Stimulated activated CD4-positive, alpha-beta T cell treated with anti-CD3 and anti-CD28 coated beads, Interleukin-2, amount 100 ng/mL, for 48 hours (primary cell): ENCODE data around the gene NETO2.
"Not testable (repeated sequence)": the region's sequence is repeated elsewhere in the genome, so short reads cannot be mapped to it uniquely, and the experiment has no call there.

Experiments
- DNase-seq, 2 donors: peaks; one replicate each; pipeline ENCODE4 v3.0.0-alpha.2; 2020

Gene NETO2

DNA sequence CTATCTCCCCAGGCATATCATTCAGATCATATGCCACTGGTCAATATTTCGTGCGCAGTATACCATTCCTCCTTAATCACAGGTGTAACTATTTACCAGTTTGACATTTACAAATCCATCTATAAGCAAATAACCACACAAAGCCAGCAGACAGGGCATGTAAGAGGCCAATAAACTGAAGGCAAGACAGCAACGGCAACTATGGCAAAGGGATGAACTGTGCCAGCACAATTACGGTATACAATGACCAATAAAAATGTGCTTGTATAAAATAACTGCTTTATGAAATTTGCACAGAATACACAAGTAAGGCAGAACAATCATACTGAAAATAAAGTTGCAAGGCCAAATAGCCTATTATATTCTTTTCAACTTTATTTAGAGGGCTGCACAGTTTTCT lies 9.2 kb downstream of the NETO2 start:
- no peak for DNase-seq

DNA sequence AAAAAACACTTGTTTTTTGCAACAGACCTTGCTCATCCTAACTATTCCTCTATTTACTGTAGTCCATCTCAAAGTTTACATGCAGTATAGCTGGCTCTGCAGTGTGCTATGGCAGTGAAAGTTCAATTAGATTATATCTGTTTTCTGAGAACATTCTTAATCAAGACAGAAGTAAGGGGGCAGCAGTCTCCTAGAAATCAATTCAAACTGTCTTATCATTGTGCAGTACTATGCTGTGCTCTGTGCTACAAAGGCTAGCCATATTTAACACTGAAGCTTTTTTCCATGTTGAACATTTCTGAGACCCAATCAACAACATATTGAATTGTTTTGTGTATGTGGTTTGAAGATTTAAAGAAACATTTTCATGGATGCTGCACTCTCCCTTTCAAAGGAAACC lies 11.4 kb downstream of the NETO2 start:
- no peak for DNase-seq

DNA sequence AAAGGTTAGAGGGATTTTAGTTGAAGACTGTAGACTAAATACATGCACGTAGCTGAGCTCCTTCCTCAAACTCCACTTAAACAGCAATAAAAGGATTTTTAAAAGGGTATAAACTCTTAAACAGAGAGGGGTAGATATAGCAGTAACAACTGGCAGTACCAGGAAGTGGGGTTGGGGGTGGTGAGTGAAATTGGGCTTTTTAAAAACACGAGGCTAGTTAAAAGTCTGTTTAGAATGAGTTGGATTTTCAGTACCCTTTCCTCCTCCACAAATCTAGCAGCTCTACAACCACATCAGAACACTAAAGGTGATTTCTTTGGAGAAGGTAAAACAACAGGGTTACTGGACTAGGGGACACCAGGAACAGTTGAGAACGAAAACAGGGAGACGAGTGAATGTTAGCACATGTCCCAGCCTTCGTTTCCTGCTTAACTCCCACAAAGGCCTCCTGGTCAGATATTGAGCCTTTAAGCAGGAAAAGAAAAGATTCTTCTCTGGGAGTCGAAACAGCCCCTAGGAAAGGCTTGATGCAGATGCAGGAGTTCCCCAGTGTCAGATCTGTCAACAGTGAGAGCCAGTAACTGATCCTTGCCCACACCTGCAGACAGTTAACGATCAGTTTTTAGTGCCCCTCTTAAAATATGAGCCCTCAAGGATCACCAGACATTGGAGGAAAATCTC lies 13.8 kb downstream of the NETO2 start:
- DNase-seq = no peak

DNA sequence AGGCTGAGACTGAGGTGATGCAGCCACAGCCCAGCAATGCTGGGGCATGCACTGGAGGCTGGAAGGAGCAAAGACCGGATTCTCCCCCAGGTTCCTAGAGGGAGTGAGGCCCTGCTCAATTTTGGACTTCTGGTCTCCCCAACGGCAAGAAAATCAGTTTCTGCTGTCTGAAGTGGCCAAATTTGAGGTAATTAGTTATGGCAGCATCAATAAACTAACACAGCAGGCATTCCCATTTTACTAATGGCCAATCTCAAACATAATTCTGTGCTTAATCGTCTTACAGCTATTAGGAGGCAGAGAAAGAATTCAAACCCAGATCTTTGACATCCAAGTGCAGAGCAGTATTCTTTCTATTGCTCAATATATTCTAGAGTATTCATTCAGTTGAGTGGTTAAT lies 16.2 kb downstream of the NETO2 start:
- no peak for DNase-seq

DNA sequence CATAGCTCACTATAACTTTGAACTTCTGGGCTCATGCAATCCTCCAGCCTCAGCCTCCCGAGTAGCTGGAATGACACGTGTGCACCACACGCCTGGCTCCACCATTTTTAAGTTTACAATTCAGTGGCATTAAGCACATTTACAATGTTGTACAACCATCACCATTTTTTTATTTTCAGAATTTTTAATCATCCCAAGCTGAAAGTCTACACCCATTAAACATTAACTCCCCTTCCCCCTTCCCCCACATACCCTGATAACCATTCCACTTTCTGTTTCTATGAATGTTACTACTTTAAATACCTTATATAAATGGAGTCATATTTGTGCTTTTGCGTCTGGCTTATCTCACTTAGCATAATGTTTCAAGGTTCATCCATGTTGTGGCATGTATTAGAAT lies 18.0 kb downstream of the NETO2 start:
- DNase-seq = no peak

DNA sequence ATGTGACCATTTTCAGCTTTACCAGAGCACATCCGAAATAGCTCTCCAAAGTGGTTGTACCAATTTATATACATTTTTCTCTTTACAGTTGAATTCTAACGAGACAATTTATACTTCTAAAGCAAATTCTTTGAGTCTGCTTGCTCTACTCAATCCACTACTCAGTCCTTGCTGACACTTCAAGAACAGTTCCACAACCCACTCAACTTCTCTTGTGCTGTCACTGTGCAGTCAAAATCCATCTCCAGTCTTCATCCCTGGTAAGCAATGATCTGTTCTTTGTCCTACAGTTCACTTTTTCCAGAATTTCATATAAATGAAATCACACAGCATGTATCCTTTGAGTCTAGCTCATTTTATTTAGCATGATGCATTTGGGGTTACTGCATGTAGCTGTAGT lies 30.6 kb downstream of the NETO2 start:
- no peak for DNase-seq

DNA sequence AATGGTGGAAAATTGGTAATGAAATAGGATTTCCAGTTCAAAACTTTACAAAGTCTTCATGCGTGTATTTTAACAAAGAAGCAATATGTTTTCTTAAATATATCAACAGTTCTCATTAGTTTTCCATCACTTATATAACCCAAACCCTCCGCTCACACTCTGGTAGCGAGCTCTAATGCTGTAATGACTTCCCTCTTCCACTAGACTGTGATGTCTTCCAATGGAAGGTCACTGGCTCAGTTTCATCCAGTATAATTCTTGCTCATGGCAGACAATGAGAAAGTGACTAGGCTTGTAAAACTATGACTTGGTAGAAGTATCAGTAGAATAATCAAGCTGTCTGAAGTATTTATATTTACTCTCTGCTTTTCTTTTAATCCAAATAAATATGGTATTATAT lies 32.8 kb downstream of the NETO2 start:
- DNase-seq = no peak

DNA sequence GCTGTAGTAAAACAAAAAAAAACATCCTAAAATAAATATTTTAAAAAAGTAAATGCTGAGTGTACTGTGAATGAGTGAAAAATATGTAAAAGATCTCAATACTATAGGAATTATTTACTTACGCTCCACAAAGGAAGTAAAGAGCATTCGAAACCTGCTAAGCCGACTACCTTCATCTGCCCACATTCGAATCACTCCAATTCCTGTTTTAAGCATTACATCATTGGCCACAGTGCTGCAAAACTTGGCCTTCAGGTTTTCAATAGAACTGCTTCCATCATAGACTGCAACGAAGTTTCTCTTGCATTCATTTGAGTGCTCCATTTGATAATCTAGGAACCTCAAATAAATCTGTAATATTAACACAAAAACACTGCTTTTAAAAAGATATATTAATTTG lies 34.4 kb downstream of the NETO2 start:
- DNase-seq = no peak

DNA sequence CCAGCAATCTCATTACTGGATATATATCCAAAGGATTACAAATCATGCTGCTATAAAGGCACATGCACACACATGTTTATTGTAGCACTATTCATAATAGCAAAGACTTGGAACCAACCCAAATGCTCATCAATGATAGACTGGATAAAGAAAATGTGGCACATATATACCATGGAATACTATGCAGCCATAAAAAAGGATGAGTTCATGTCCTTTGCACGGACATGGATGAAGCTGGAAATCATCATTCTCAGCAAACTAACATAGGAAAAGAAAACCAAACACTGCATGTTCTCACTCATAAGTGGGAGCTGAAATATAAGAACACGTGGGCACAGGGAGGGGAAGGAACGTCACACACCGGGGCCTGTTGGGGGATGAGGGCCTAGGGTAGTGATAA lies 40.8 kb downstream of the NETO2 start:
- not testable (repeated sequence) for DNase-seq

DNA sequence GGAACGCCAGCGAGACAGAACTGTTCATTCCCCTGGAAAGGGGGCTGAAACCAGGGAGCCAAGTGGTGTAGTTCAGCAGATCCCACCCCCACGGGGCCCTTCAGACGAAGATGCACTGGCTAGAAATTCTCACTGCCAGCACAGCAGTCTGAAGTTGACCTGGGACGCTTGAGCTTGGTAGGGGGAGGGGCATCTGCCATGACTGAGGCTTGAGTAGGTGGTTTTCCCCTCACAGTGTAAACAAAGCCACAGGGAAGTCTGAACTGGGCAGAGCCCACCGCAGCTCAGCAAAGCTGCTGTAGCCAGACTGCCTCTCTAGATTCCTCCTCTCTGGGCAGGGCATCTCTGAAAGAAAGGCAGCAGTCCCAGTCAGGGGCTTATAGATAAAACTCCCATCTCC lies 46.6 kb downstream of the NETO2 start:
- DNase-seq = not testable (repeated sequence)

DNA sequence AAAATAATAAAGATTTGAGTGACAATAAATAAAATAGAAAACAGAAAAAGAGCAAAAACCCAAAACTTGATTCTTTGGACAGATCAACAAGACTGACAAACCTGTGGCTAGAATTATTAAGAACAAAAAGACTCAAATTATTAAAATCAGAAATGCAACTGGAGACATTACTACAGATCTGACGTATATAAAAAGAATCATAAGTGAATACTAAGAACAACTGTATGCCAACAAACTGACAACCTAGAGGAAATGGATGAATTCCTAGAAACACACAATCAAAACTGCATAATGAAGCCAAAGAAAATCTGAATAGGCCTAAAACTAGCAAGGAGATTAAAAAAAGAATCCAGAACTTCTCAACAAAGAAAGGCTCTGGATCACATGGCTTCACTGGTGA lies 47.4 kb downstream of the NETO2 start:
- no peak for DNase-seq

DNA sequence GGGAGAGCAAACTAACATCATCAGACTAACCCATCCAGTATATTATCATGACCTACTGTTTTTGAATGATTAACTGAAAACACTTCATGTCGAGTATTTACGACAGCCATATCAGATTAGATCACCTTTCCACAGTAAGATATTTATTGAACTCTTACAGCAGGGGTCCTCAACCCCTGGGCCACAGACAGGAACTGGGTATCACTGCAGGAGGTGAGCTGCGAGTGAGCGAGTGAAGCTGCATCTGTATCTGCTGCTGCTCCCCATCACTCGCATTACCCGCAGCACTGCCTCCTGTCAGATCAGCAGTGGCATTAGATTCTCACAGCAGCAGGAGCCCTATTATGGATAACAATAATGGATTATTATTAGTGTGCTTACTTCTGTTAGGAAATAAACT lies 59.5 kb downstream of the NETO2 start:
- DNase-seq = no peak

DNA sequence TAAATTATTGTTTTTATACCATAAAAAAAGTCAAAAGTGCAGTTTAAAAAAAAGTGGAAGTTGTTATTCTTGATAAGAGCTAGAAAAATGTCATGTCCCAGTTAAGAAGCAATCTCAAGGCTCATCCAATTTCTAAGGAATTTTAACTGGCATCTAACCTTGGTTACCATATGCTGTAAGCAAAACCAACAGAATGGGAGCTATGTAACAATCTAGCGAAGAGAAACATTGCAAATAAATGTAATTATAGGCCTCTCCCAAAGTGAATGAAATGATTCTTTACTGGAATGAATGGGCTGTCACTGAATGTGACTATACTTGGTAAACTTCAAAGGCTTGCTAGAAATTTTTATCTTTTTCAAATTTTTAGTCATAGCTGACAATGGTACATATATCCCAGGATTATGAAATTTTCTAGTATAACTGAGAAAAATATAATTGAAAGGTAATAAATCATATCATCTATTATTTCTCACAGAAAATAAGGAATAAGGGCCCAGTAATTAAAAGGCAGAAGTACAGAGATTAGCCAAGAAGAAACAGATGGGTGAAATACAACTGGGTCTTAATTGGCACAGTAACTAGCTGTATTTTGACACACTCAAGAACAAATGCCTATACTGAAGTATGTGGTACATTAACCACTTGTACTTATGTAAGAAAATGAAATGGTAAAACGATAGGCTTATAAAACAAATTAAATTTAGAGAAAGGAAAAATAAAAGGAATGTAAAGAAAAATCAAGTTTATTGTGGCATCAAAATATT lies 61.5 kb downstream of the NETO2 start:
- no peak for DNase-seq

DNA sequence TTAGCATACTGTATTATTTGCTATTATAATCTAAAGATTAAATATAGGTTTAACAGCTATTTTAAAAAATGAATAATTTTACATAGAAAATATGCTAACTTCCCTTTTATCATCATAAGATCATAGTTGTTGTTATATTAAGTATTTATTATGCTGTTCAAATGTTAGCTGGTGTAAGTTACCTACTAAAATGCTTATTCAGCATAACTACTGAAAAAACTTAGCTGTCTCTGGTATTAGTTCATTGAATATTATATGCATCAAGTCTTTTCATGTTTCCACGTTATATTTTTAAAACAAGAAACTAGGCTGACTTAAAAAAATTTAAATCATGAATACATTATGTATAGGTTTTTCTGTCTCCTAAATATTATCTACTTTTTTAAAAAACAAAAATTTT lies 62.6 kb downstream of the NETO2 start:
- DNase-seq = no peak

DNA sequence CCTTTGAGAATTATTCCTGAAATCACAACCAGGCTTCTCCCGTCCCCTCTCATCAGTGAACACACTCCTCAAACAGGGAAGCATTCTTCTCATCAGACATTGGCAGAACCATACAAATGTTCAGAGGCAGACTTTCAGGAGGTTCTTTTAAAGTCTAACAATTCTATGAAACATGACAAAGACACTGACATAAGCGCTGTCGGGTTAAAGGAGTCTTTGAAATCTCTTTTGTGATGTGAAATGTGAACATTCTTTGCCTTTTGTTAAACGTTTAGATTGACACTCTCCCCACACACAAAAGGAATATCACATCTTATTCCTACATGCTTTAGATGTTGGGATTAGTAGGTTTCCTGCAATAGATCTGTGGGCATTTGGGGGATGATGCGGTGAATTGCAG lies 63.9 kb downstream of the NETO2 start:
- DNase-seq = no peak

DNA sequence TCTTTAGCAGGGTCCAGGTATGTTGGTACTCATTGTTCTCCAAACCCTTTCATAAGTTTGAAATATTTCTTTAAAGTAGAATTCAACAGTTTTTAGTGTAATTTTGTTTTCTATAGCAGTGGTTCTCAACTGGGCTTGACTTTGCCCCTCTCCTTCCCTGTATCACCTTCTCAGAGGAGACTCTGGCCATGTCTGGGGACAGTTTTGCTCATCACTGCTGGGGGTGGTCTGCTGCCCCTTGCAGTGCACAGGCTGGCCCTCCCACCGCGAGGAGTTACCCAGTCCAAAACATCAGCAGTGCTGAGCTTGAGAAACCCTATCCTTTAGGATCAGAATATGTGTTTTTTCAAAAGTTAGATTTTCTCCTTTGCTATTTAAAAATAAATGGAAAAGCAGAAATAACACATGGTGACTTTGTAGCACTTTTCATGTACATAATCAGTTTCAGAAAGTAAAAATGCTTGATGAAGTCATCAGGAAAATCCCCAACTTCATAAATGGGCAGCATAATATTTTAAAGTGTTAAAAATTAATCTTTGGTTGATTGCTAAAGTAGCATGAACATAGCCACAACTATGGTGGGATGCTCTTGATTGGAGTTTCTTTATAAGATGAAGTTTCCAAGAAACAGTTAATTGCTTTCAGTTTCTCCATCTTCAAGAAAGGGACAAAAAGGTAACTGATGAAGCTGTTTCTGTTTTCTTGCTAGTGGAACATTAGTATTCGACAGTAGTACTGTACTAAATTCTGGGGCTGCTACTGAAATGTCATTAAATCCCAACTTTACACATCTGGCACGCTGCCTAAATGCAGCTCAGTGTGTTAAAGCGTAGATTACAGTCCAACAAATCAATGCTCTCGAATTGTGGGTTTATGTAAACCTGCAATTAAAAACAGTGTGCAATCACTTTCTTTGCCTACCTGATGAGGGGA lies 70.3 kb downstream of the NETO2 start:
- no peak for DNase-seq

DNA sequence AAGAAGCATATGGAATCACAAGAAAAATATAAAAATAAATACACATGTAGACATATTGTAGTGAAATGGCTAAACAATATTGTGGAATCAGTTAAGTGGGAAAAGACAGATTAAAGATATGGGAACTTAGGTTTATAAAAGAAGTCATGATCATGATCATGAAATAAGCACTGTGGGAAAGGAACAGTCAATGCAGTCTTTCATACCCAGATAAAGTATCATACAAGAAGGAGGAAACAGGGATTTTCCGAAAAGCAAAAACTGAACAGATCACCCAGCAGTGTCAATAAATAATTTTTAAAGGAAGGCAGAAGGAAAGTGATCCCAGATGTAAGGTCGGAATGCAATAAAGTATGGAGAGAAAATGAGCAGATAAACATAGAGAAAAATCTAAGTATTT lies 71.6 kb downstream of the NETO2 start:
- DNase-seq = no peak

DNA sequence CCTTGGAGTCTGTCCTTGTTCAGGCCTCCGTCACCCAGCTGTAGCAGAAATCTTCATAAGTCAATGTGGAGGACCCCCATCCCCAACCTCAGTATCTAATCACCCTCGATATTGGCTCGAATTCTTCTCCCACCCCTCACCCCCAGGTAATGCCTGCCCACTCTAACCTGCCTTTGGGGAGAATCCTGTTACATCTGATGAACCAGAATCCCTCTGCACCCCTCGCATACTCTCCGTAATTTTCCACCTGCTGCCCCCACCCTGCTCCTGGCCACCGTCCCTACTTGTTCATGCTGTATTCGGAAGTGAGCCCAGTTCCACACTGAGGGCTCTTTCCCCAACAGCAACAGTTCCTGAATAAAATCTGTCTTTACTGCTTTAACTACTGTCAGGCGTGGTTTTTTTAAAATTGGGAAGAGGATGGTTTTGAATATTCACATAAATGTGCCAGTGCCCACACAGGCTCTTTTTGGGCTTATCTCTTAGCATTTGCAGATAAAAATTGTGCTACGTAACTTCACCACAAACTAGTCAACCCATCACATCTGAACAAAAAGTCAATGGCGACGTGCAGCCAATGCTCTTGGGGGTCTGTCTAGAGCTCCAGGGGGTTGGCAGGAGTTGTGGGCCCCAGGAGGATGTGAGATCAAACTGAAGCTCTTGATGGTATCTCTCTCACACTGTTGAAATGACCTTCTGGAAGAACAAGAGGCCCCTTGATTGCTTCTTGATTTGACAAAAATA lies 73.7 kb downstream of the NETO2 start:
- DNase-seq = no peak

DNA sequence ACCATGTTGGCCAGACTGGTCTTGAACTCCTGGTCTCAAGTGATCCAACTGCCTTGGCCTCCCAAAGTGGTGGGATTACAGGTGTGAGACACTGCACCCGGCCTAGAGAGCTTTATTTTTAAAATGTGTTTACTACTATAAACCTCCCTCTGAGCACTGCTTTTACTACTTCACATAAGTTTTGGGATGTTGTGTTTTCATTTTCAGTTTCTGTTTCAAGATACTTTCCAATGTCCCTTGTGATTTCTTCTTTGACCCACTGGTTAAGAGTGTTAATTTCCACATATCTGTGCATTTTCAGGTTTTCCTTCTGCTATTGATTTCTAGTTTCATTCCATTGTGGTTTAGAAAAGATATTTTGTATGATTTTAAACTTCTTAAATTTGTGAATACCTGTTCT lies 74.4 kb downstream of the NETO2 start:
- DNase-seq = no peak

DNA sequence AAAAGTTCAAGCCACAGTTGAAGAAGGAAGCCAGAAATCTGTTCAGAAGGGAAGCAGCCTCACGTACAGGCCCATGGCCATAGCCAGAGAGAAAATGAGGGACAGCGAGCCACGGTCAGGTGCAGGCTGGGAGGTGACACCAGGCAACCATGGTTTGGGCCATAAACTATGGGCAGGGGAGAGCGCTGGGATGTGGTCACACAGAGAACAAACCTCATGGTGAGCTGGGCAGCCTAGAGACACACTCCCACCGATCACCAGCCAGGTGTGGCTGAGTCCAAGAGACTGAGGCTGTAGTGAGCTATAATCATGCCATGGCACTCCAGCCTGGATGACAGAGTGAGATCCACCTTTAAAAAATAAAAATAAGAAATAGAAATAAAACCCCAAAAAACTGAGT lies 76.5 kb downstream of the NETO2 start:
- no peak for DNase-seq

DNA sequence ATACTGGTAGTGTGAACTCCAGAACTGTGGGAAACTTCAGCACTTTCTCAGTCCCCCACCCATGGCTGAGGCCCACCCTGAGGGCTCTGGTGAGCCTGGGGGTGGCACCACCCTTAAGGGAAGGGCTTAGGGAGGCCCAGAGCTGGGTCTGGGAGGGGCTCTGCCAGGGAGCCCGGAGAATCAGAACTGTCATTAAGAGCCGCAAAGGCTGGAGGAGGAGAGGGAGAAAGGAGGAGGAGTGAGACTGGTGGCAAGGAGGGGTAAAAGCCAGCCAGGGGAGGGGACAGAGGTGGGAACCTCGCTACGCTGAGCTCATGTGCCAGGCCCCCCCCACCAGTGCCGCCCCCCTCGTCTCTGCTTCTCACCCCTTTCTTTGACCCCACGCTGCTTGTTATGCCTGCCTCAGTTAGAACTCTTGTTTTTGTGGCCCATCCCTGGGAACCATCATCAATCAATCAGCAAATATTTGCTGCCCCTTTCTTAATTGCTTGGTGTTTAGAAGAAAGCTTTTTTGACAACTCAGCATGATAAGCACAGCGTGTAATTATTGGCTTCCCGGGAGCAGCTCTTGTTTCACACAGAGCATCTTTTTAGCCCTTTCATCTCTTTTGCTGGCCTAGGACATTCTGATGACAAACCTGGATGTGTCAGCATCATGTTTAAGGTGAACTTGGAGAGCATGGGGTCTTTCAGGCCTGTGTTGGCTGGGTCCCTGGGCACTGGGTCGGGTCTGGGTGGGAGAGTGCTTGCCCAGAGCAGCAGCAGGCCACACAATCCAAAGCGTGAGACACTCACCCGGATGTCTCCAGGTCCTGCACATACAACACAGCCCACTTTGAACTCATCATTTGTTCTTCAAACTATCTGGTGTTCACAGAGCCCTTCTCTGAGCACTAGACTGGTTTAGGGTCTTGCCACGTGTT lies 77.7 kb downstream of the NETO2 start:
- DNase-seq = no peak

DNA sequence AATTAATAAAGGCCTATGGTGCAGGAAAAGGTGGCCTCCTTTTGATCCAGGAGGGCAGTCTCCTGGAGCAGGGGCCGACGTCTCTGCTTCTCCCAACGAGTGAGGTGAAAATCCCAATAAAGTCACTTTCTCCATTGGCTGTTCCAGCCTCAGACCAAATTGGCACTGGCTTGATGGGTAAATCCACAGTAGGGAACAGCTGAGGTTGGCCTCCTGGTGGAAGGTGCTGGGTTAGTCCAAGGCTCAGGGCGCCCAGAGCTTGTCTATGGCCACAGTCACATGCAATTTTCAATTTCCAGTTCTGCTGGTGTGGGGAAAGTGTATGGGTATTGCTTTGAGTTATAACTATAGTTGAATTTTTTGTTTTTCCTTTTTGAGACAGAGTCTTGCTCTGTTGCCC lies 79.0 kb downstream of the NETO2 start:
- no peak for DNase-seq
